OCI-LY3 (cell line): ENCODE results near the gene RCHY1.

Source experiments
- EZH2phosphoT487 ChIP-seq: fragments of 200-600 bp; shearing (Covaris generic); IDR thresholded peaks from 2 replicates; pipeline ENCODE4 v1.6.1; 2018; ENCODE audit warnings: antibody characterized with exemption, mixed run types, low read depth
- TF ChIP-seq, protein P1 (sequence below): fragments of 200-600, 300-600 bp; sonication (generic); IDR thresholded peaks from 2 replicates; pipeline ENCODE4 v1.5.1; 2014; ENCODE audit warnings: antibody characterized with exemption, low read length, low read depth

DNA sequence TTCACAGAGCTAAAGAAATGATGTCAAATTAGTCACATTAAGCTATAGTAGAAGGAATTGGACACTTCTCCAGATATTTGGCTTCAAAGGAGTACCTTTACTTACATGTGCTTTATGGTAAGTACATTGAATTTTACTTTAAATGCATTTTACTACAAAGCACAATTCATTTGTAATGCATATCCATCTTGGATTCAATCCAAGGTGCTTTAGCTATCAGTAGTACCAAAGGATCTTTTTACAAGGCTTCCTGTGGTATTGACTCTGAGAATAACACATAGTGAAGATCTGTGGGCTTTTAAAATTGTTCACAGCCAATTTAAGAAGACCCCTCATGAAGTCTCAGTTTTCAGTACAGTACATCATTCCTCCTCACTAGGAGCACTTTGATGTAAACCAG, 13.3 kb upstream of the RCHY1 start:
- TF ChIP-seq, protein P1, sequence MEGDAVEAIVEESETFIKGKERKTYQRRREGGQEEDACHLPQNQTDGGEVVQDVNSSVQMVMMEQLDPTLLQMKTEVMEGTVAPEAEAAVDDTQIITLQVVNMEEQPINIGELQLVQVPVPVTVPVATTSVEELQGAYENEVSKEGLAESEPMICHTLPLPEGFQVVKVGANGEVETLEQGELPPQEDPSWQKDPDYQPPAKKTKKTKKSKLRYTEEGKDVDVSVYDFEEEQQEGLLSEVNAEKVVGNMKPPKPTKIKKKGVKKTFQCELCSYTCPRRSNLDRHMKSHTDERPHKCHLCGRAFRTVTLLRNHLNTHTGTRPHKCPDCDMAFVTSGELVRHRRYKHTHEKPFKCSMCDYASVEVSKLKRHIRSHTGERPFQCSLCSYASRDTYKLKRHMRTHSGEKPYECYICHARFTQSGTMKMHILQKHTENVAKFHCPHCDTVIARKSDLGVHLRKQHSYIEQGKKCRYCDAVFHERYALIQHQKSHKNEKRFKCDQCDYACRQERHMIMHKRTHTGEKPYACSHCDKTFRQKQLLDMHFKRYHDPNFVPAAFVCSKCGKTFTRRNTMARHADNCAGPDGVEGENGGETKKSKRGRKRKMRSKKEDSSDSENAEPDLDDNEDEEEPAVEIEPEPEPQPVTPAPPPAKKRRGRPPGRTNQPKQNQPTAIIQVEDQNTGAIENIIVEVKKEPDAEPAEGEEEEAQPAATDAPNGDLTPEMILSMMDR = no peak
- TF ChIP-seq EZH2phosphoT487 = no peak
